ENCODE measurements around the gene EBF3.

Gene EBF3

GRCh38 chr10:129796710-129797420, 167.2 kb downstream of the EBF3 start:
- DNase-seq (ENCODE audit: low read depth), result no peak

- no peak for DNase-seq (ENCODE audit: low read depth)
Measured at GRCh38 chr10:129793996-129794395, 170.1 kb downstream of the EBF3 start.

- no peak for DNase-seq (ENCODE audit: low read depth)
Measured at GRCh38 chr10:129793479-129793878, 170.6 kb downstream of the EBF3 start.

GRCh38 chr10:129792864-129793263, 171.2 kb downstream of the EBF3 start:
- DNase-seq (ENCODE audit: low read depth), result no peak

GRCh38 chr10:129792141-129792540, 171.9 kb downstream of the EBF3 start:
- DNase-seq (ENCODE audit: low read depth), result no peak

- no peak for DNase-seq (ENCODE audit: low read depth)
Measured at GRCh38 chr10:129790715-129791446, 173.2 kb downstream of the EBF3 start.

GRCh38 chr10:129788215-129788614, 175.9 kb downstream of the EBF3 start:
- DNase-seq (ENCODE audit: low read depth), result no peak

- no peak for DNase-seq (ENCODE audit: low read depth)
Measured at GRCh38 chr10:129787557-129787956, 176.5 kb downstream of the EBF3 start.

- DNase-seq (ENCODE audit: low read depth), result no peak
Measured at GRCh38 chr10:129786216-129786615, 177.9 kb downstream of the EBF3 start.

GRCh38 chr10:129785536-129785981, 178.5 kb downstream of the EBF3 start:
- DNase-seq (ENCODE audit: low read depth), result no peak

Data from fibroblast of the conjunctiva (primary cell).